ENCODE data around the gene CTAGE9.

The CTAGE9 gene

DNA sequence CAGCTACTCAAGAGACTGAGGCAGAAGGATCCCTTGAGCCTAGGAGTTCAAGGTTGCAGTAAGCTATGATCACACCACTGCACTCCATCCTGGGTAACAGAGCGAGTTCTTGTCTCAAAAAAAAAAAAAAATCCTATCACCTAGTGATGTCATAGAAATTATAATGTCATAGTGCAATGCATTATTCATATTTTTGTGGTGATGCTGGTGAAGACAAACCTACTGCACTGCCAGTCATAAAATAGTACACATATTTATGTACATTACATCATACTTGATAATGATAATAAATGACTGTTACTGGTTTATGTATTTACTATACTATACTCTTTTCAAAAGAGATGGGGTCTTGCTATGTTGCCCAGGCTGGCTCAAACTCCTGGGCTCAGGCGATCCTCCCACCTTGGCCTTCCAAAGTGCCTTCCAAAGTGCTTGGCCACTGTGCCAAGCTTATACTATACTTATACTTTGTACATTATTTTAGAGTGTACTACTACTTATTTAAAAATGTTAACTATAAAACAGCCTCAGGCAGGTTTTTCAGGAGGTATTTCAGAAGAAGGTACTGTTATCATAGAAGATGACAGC is 47.1 kb downstream of the CTAGE9 start:
- DNase-seq: no peak

DNA sequence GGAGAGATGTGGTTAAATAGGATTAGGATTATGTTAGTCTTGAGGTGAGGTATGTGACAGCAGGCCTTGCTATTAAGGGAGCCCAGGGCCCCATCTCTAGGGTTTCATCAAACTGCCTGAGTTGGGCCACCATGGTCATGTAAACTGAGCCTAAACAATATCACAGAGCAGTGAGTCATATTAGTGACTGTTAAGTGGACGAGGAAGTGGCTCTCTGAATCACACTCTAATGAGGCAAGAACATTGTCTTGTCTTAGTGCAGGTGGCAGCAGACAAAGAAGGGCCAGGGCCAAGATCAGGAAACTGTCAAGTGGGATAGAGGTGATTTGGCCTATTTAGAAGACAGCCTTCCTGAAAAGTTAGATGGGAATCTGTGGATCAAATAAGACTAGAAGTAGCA is 50.6 kb downstream of the CTAGE9 start:
- no peak for DNase-seq

Data from 8988T (cell line).